Activated T-cell treated with anti-CD3 and anti-CD28 coated beads, Interleukin-2, amount 50 U/mL, for 72 hours (primary cell): ENCODE data around the gene RNF212. TPM values are rescaled to one million over a fixed set of nuclear protein-coding genes. Genes with fewer than 3 reads are reported as not detected.

ENCODE experiments used
- ATAC-seq, 2 donors: fragments of 150-1000 bp; cut with Tn5 transposase; replicated peaks in 1 of 2; 2 replicates each; pipeline ENCODE4 v1.10.0; 2021; ENCODE audit warnings: moderate library complexity in 2 of 2, mild to moderate bottlenecking in 1 of 2
- DNase-seq, 2 donors: peaks; one replicate each; pipeline ENCODE4 v3.0.0; 2021 to 2022; ENCODE audit warnings: mixed read lengths in 1 of 2
- H3K27ac Mint-ChIP-seq: one replicate; pipeline ENCODE4 v1.8.0; 2022; ENCODE audit warnings: mild to moderate bottlenecking, moderate library complexity, mixed read lengths
- H3K27me3 Mint-ChIP-seq: one replicate; pipeline ENCODE4 v1.8.0; 2022; ENCODE audit warnings: low read depth, mixed read lengths
- H3K36me3 Mint-ChIP-seq, 2 donors: one replicate each; pipeline ENCODE4 v1.8.0; 2022; ENCODE audit warnings: mixed read lengths in 2 of 2, mild to moderate bottlenecking in 1 of 2; ENCODE audit not compliant: insufficient read depth in 2 of 2
- H3K4me1 Mint-ChIP-seq: one replicate; pipeline ENCODE4 v1.8.0; 2022; ENCODE audit warnings: low read depth, mixed read lengths
- H3K4me3 Mint-ChIP-seq, 2 donors: one replicate each; pipeline ENCODE4 v1.8.0; 2022; ENCODE audit warnings: mild to moderate bottlenecking in 2 of 2, mixed read lengths in 2 of 2, moderate library complexity in 2 of 2
- H3K9me3 Mint-ChIP-seq, 2 donors: one replicate each; pipeline ENCODE4 v1.8.0; 2022; ENCODE audit warnings: mixed read lengths in 2 of 2
- total RNA-seq, 2 donors: library from RNA; stranded (reverse); gene quantifications; one replicate each; pipeline ENCODE4 v1.2.3, GENCODE V29; 2022

Gene RNF212, protein sequence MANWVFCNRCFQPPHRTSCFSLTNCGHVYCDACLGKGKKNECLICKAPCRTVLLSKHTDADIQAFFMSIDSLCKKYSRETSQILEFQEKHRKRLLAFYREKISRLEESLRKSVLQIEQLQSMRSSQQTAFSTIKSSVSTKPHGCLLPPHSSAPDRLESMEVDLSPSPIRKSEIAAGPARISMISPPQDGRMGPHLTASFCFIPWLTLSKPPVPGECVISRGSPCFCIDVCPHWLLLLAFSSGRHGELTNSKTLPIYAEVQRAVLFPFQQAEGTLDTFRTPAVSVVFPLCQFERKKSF
- 1 to 10 TPM; 2.3 to 3.9 TPM for total RNA-seq

DNA sequence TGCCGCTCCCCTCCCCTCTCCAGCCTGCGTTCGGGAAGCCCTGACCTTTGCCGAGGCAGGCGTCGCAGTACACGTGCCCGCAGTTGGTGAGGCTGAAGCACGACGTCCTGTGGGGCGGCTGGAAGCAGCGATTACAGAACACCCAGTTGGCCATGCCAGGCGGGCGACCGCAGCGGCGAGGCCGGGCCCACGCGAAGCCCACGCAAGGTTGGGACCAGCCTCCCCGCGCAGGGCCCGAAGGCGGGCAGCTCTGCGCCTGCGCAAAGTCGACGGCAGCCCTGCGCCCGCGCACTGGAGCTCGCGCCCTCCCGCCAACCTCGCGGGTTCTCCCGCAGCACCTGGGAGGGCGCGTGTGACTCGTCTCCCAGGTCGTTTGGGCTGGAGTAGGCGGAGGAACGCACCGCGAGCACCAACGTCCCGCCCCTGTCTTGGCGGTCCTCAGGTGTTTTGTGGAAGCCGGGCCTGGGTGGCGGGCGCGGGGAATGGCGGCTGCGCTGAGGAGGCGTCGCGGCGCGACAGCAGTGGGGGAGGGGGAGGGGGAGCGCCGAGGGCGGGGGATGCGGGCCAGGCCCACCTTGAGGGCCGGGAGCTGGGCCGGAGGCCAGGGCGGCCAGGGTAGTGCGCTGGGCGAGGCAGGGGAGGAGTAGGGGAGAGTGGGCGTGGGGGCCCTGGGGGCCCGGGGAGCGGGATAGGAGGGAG is at the start of gene RNF212:
TSS of gene RNF212 (minus strand) at position 254 of the 699 bp plus-strand sequence. CDS start at position 154, 100 bp downstream.
- Mint-ChIP-seq H3K27ac (no peak within 1 kb of the TSS), H3K36me3 (no peaks in the 10 kb centered on the region), H3K4me3 (peak within 1 kb of the TSS in 1 of 2 donors; percentile 70), H3K4me1 (no peaks in the 10 kb centered on the region), H3K9me3 (no peaks in the 10 kb centered on the region), H3K27me3 (peaks cover 26% of the 10 kb centered on the region)
- ATAC-seq (peak; percentile 75 to 76), DNase-seq (peak; percentile 32 to 49)

DNA sequence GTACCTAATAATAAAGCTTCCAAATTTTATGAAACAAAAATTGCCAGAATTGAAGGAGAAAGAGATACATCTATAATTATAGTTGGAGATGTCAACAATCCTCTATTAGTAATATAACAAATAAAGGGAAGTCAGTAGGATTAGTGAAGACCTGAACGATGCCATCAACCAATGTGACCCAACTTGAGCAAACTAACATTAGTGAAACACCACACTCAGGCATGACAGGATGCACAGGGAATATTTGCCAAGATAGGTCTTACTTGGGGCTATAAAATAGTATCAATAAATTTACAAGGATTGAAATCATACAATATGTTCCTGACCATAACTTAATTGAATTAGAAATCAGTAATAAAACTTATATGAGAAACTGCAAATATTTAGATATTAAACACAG is 47.0 kb upstream of the RNF212 start:
- Mint-ChIP-seq H3K36me3 (no peaks in the 10 kb centered on the region), H3K27me3 (peaks cover 2% of the 10 kb centered on the region), H3K4me1 (peaks cover 11% of the 10 kb centered on the region), H3K27ac (no peak overlapping the region), H3K4me3 (no peak overlapping the region), H3K9me3 (peaks cover 0 to 2% of the 10 kb centered on the region in 2 donors)
- DNase-seq (no peak), ATAC-seq (no peak)

DNA sequence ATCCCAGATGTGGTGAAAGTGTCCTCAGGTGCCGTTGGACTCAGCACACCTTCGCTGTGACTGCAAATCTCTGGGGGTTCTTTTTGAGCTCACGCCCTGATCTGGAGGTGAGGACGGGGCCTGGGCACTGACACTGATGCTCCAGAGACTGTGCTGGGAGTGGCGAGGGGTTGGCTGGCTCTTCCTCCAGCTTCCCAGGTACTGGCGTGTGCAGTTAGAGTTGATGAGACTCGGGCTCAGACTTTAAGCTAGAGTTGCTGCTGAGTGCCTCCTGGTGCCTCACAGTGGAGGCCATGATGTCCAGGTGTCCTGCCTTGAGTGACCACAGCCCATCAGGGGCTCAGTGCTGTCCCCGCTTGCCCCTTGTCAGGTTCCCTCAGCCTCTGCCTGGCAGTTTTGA is 42.7 kb upstream of the RNF212 start:
- no peak overlapping the region for H3K4me3 Mint-ChIP-seq
- no peaks in the 10 kb centered on the region for H3K4me1 Mint-ChIP-seq
- ATAC-seq = no peak
- H3K9me3 Mint-ChIP-seq = peaks cover 0 to 2% of the 10 kb centered on the region in 2 donors
- no peak overlapping the region for H3K27ac Mint-ChIP-seq
- H3K36me3 Mint-ChIP-seq = no peaks in the 10 kb centered on the region
- H3K27me3 Mint-ChIP-seq = peaks cover 27% of the 10 kb centered on the region
- DNase-seq = no peak

DNA sequence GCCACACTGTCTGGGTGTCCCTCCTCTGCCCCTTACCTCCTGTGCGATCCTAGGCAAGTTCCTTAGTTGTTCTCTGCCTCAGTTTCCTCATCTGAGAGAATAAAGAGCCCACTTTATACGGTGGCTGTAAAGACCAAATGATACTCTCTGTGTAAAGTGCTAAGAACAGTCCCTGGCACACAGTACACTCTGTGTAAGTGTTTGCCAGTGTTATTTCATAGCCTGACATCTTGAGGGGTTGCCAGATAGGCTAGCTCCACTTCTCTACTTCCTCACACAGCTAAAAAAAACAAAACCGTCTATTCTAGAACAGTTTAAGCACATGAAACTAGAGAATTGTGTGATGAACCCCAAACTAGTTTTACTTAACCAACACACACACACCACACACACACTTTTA is 42.0 kb upstream of the RNF212 start:
- DNase-seq (no peak), ATAC-seq (no peak)
- no peak overlapping the region for H3K4me3 Mint-ChIP-seq
- H3K4me1 Mint-ChIP-seq = no peaks in the 10 kb centered on the region
- H3K36me3 Mint-ChIP-seq = no peaks in the 10 kb centered on the region
- no peak overlapping the region for H3K27ac Mint-ChIP-seq
- H3K27me3 Mint-ChIP-seq = peaks cover 27% of the 10 kb centered on the region
- H3K9me3 Mint-ChIP-seq = peaks cover 0 to 2% of the 10 kb centered on the region in 2 donors

DNA sequence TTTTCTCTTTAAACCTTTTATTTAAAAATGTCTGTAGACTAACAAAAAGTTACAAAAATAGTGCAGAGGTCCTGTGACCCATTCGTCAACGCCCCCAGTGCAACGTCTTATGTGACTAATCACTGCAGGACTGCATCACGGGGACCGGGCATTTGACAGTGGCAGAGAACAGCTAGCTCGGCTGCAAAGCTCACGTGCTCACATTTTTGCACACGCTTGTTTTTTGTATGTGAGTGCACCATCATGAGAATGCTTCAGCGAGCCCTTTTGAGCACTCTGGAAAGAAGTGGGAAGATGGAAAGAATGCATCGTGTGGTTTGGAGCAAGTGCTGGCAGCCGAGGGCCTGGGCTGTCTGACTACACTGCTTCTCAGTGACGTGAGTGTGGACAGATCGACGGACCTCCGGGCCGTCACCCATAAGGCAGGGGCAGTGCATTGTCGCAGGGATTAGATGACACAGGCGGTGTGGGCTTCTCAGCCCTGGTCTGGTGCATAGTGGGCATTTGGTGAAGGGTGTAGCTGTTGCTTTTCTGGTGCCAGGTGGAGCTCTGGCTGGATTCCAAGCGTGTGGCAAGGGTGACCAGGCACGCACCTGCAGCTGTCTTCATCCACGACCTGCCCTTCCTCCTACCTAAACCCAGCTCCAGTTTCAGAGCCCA is 41.3 kb upstream of the RNF212 start:
- Mint-ChIP-seq H3K4me1 (no peaks in the 10 kb centered on the region), H3K27me3 (peaks cover 27% of the 10 kb centered on the region), H3K27ac (no peak overlapping the region), H3K4me3 (no peak overlapping the region), H3K9me3 (peaks cover 0 to 2% of the 10 kb centered on the region in 2 donors), H3K36me3 (no peaks in the 10 kb centered on the region)
- no peak for ATAC-seq
- no peak for DNase-seq

DNA sequence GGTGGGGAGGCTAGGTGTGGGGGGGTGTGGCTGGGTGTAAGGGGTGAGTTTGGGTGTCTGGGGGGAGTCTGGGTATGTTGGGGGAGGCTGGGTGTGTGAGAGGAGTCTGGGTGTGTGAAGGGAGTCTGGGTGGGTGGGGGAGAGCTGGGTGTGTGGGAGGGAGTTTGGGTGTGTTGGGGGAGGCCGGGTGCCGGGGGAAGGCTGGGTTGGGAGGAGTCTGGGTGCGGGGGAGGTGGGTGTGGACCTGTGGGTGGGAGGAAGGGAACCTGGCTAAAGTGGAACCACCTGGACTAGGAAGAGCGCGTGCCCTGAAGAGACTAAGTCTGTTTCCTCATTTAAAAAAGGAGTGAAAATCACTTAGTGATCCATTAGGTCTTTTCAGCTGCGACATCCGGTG is 40.8 kb upstream of the RNF212 start:
- no peak for ATAC-seq
- peaks cover 0 to 2% of the 10 kb centered on the region in 2 donors for H3K9me3 Mint-ChIP-seq
- peaks cover 27% of the 10 kb centered on the region for H3K27me3 Mint-ChIP-seq
- H3K4me3 Mint-ChIP-seq = no peak overlapping the region
- no peak overlapping the region for H3K27ac Mint-ChIP-seq
- no peaks in the 10 kb centered on the region for H3K4me1 Mint-ChIP-seq
- no peak for DNase-seq
- H3K36me3 Mint-ChIP-seq = no peaks in the 10 kb centered on the region

DNA sequence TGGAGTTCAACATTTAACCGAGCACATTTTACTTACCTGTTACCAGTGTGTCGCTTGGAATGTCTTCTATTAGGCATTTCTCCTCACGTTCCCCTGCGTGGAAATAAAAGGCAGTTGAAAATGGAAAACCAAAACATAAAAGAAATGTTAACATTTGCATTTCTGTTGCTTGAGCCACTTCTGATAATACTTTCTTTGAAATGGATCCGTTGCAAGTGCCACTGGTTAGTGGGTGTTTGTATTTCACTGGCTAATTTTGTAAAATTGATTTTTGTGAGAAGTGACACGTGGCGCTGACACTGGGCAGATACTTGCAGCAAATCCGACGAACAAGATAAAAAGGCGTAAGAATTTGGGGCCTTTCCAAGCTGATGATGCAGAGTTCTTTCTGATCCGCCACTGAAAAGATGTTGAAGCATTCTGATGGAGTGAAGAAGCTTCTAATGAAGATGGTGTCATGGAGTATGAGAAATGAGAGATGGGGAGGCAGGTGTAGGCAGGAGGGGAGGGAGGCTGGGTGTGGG is 40.3 kb upstream of the RNF212 start:
- no peak overlapping the region for H3K4me3 Mint-ChIP-seq
- no peaks in the 10 kb centered on the region for H3K4me1 Mint-ChIP-seq

DNA sequence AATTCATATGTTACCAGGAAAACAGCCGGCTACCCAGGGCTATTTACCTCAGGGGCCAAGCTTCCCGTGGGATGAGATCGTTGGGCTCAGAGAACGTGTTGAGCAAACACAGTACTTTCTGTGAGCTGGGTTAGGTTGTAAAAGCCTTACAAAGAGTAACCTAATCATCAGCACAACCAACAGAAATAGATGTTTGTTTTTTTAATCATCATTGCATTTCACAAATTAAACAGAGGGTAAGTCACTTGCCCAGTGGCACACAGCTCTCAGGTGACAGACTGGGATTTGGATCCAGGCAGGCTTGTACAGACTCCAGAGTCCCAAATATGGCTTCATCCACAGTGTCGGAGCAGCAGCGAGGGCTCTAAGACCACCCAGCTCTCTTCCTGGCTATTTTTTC is 38.9 kb upstream of the RNF212 start:
- Mint-ChIP-seq H3K36me3 (no peaks in the 10 kb centered on the region), H3K27me3 (peaks cover 27% of the 10 kb centered on the region), H3K9me3 (no peaks in the 10 kb centered on the region), H3K4me3 (no peak overlapping the region), H3K4me1 (no peaks in the 10 kb centered on the region), H3K27ac (no peak overlapping the region)
- DNase-seq (no peak), ATAC-seq (no peak)

More for the DNA sequence above, 40.3 kb upstream of the RNF212 start:
- ATAC-seq (no peak), DNase-seq (no peak)
- Mint-ChIP-seq H3K36me3 (no peaks in the 10 kb centered on the region), H3K27me3 (peaks cover 27% of the 10 kb centered on the region), H3K9me3 (peaks cover 0 to 2% of the 10 kb centered on the region in 2 donors), H3K27ac (no peak overlapping the region)

DNA sequence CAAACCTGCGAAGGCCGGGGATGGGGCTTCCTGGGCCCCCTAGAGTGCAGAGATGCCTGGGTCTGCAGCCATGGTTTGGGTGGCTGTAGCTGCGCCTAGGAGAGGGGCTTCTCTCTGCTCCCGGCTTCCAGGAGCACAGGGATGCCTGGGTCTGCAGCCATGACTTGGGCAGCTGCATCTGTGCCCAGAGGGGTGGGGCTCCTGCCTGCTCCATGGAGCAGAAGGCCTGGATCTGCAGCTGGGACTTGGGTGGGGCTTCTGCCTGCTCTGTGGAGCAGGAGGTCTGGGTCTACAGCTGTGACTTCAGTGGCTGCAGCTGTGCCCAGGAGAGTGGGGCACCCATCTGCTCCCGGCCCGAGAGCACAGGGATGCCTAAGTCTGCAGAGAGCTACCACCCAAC is 38.2 kb upstream of the RNF212 start:
- DNase-seq = no peak
- Mint-ChIP-seq H3K27me3 (peaks cover 27% of the 10 kb centered on the region), H3K9me3 (no peaks in the 10 kb centered on the region), H3K27ac (no peak overlapping the region), H3K36me3 (no peaks in the 10 kb centered on the region), H3K4me3 (no peak overlapping the region), H3K4me1 (no peaks in the 10 kb centered on the region)
- no peak for ATAC-seq

DNA sequence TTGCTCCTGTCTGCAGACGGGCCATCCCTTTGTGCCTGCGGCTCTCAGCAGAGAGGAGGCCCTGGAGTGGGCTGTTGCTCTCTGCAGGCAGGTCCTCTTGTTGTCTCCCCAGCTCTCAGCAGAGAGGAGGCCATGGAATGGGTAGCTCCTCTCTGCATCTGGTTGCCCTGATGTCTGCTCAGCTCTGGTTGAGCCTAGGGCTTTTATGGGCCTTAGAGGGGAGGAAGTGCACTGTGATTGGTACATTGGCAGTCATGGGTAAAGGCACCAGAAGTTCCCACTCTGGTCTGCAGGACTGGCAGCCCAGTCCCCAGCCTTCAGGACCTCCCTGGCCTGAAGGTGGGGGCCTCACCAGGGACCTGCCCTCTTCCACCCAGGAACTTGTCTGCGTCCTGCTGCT is 37.5 kb upstream of the RNF212 start:
- no peak overlapping the region for H3K4me3 Mint-ChIP-seq
- peaks cover 27% of the 10 kb centered on the region for H3K27me3 Mint-ChIP-seq
- ATAC-seq (no peak), DNase-seq (no peak)
- no peaks in the 10 kb centered on the region for H3K4me1 Mint-ChIP-seq
- no peaks in the 10 kb centered on the region for H3K9me3 Mint-ChIP-seq
- no peak overlapping the region for H3K27ac Mint-ChIP-seq
- H3K36me3 Mint-ChIP-seq = no peaks in the 10 kb centered on the region

DNA sequence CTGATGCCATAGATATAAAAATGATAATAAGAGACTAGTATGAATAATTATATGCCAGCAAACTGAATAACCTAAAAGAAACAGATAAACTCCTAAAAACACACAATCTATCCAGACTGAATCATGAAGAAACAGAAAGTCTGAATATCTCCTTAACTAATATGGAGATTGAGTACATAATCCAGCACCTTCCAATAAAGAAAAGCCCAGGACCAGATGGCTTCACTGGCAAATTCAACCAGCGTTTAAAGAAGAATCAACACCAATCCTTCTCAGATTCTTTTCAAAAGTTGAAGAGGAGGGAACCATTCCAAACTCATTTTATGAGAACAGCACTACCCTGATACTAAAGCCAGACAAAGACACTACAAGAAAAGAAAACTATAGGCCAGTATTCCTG is 26.5 kb upstream of the RNF212 start:
- Mint-ChIP-seq H3K4me3 (no peak overlapping the region), H3K27me3 (no peaks in the 10 kb centered on the region)
- no peak for ATAC-seq

DNA sequence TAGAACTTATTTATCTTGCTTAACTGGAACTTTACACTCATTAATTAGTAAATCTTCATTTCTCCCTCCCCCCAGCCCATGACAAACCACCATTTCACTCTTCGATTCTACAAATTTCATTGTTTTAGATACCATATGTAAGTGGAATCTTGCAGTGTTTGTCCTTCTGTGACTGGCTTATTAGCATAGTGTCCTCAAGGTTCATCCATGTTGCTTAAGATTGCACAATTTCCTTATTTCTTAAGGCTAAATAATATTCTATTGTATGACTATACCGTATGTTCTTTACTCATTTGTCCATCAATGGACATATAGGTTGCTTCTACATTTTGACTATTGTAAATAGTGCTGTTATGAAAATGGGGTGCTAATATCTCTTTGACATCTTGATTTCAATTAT is 24.5 kb upstream of the RNF212 start:
- H3K9me3 Mint-ChIP-seq = no peaks in the 10 kb centered on the region
- peak overlapping the region; percentile 71 for H3K27ac Mint-ChIP-seq
- peaks cover 27% of the 10 kb centered on the region for H3K4me1 Mint-ChIP-seq
- H3K27me3 Mint-ChIP-seq = no peaks in the 10 kb centered on the region
- no peak for DNase-seq
- H3K36me3 Mint-ChIP-seq = no peaks in the 10 kb centered on the region
- peak overlapping the region; percentile 83 to 88 for H3K4me3 Mint-ChIP-seq
- ATAC-seq = no peak

More for the DNA sequence above, 26.5 kb upstream of the RNF212 start:
- no peaks in the 10 kb centered on the region for H3K9me3 Mint-ChIP-seq
- peaks cover 27% of the 10 kb centered on the region for H3K4me1 Mint-ChIP-seq
- H3K36me3 Mint-ChIP-seq = no peaks in the 10 kb centered on the region
- no peak overlapping the region for H3K27ac Mint-ChIP-seq
- DNase-seq = no peak
